Measurements from ENCODE around the gene RRN3. TPM values are rescaled to one million over a fixed set of nuclear protein-coding genes. Genes with fewer than 3 reads are reported as not detected.
"Not testable (repeated sequence)": the region's sequence is repeated elsewhere in the genome, so short reads cannot be mapped to it uniquely, and the experiment has no call there.

Gene RRN3
- total RNA-seq, 1 donor from 2014 or later: 46.6 TPM

GRCh38 chr16:15031586-15031985 lies 62.5 kb downstream of the RRN3 start:
- H3K9ac ChIP-seq (ENCODE audit: low read length): no peak overlapping the region
- H3K9me3 ChIP-seq (ENCODE audit: insufficient read depth, low read depth, low read length): no peaks in the 10 kb centered on the region
- no peak overlapping the region for H3K4me3 ChIP-seq (ENCODE audit: insufficient read depth, low read depth, low read length)
- H3K27me3 Mint-ChIP-seq (ENCODE audit: low read depth, unreplicated experiment): no peaks in the 10 kb centered on the region
- H3K36me3 ChIP-seq (ENCODE audit: insufficient read depth, low read length): peaks cover 40% of the 10 kb centered on the region
- H2AFZ ChIP-seq (ENCODE audit: low read depth, low read length): no peak overlapping the region
- peaks cover 3% of the 10 kb centered on the region for H3K4me1 Mint-ChIP-seq (ENCODE audit: low read depth, unreplicated experiment)
- H3K36me3 Mint-ChIP-seq (ENCODE audit: low read depth, unreplicated experiment): peaks cover 53% of the 10 kb centered on the region
- peaks cover 53% of the 10 kb centered on the region for H4K20me1 ChIP-seq (ENCODE audit: insufficient read depth, low read length)
- H3K27ac ChIP-seq (ENCODE audit: low read depth, low read length): no peak overlapping the region
- no peaks in the 10 kb centered on the region for H3K27me3 ChIP-seq (ENCODE audit: insufficient read depth, low read length)
- H3K79me2 ChIP-seq (ENCODE audit: insufficient read depth, low read length): peaks cover 17% of the 10 kb centered on the region
- FAIRE-seq (no peak), DNase-seq (ENCODE audit: low read depth) (no peak)
- TF ChIP-seq EZH2 (IDR thresholded peaks at IDR 0.05; ENCODE audit: insufficient read depth, low read length): no peak
- no peak for TF ChIP-seq CTCF (IDR thresholded peaks at IDR 0.05; ENCODE audit: insufficient read depth, low read depth, low read length)
- H3K9me3 Mint-ChIP-seq (ENCODE audit: unreplicated experiment): no peaks in the 10 kb centered on the region
- H3K4me3 Mint-ChIP-seq (ENCODE audit: unreplicated experiment): peak overlapping the region; percentile 17
- peaks cover 12% of the 10 kb centered on the region for H3K4me1 ChIP-seq (ENCODE audit: insufficient read depth, low read length)
- no peak overlapping the region for H3K27ac Mint-ChIP-seq (ENCODE audit: unreplicated experiment)
- no peak overlapping the region for H3K4me2 ChIP-seq (ENCODE audit: low read length)

GRCh38 chr16:15031179-15031578 lies 62.9 kb downstream of the RRN3 start:
- Histone ChIP-seq H3K9me3 (ENCODE audit: insufficient read depth, low read depth, low read length) (no peaks in the 10 kb centered on the region), H3K9ac (ENCODE audit: low read length) (no peak overlapping the region), H4K20me1 (ENCODE audit: insufficient read depth, low read length) (peaks cover 55% of the 10 kb centered on the region), H3K4me1 (ENCODE audit: insufficient read depth, low read length) (peaks cover 12% of the 10 kb centered on the region), H3K4me3 (ENCODE audit: insufficient read depth, low read depth, low read length) (no peak overlapping the region), H2AFZ (ENCODE audit: low read depth, low read length) (no peak overlapping the region), H3K36me3 (ENCODE audit: insufficient read depth, low read length) (peaks cover 39% of the 10 kb centered on the region), H3K27ac (ENCODE audit: low read depth, low read length) (no peak overlapping the region), H3K4me2 (ENCODE audit: low read length) (no peak overlapping the region), H3K27me3 (ENCODE audit: insufficient read depth, low read length) (no peaks in the 10 kb centered on the region), H3K79me2 (ENCODE audit: insufficient read depth, low read length) (peaks cover 17% of the 10 kb centered on the region)
- Mint-ChIP-seq H3K4me3 (ENCODE audit: unreplicated experiment) (peak overlapping the region; percentile 17), H3K36me3 (ENCODE audit: low read depth, unreplicated experiment) (peaks cover 49% of the 10 kb centered on the region), H3K4me1 (ENCODE audit: low read depth, unreplicated experiment) (peaks cover 3% of the 10 kb centered on the region), H3K27me3 (ENCODE audit: low read depth, unreplicated experiment) (no peaks in the 10 kb centered on the region), H3K9me3 (ENCODE audit: unreplicated experiment) (no peaks in the 10 kb centered on the region), H3K27ac (ENCODE audit: unreplicated experiment) (no peak overlapping the region)
- FAIRE-seq: no peak
- no peak for DNase-seq (ENCODE audit: low read depth)
- TF ChIP-seq EZH2 (IDR thresholded peaks at IDR 0.05; ENCODE audit: insufficient read depth, low read length) (no peak), CTCF (IDR thresholded peaks at IDR 0.05; ENCODE audit: insufficient read depth, low read depth, low read length) (no peak)

- peaks cover 36% of the 10 kb centered on the region for H3K36me3 ChIP-seq (ENCODE audit: insufficient read depth, low read length)
- H3K4me3 ChIP-seq (ENCODE audit: insufficient read depth, low read depth, low read length); H3K27me3 Mint-ChIP-seq (ENCODE audit: low read depth, unreplicated experiment); DNase-seq (ENCODE audit: low read depth); H3K9me3 Mint-ChIP-seq (ENCODE audit: unreplicated experiment); H2AFZ ChIP-seq (ENCODE audit: low read depth, low read length); FAIRE-seq; H3K27me3 ChIP-seq (ENCODE audit: insufficient read depth, low read length); H3K9ac ChIP-seq (ENCODE audit: low read length); H3K27ac ChIP-seq (ENCODE audit: low read depth, low read length); H3K4me3 Mint-ChIP-seq (ENCODE audit: unreplicated experiment); H3K9me3 ChIP-seq (ENCODE audit: insufficient read depth, low read depth, low read length); H3K4me2 ChIP-seq (ENCODE audit: low read length): not testable (repeated sequence)
- H3K79me2 ChIP-seq (ENCODE audit: insufficient read depth, low read length): peaks cover 19% of the 10 kb centered on the region
- Mint-ChIP-seq H3K27ac (ENCODE audit: unreplicated experiment) (peak overlapping the region; percentile 72), H3K4me1 (ENCODE audit: low read depth, unreplicated experiment) (peaks cover 13% of the 10 kb centered on the region), H3K36me3 (ENCODE audit: low read depth, unreplicated experiment) (peaks cover 49% of the 10 kb centered on the region)
- peaks cover 58% of the 10 kb centered on the region for H4K20me1 ChIP-seq (ENCODE audit: insufficient read depth, low read length)
- H3K4me1 ChIP-seq (ENCODE audit: insufficient read depth, low read length): peaks cover 20% of the 10 kb centered on the region
These were observed 64.3 kb downstream of the RRN3 start for GRCh38 chr16:15029749-15030148.

GRCh38 chr16:15028801-15029698 lies 65.0 kb downstream of the RRN3 start:
- FAIRE-seq (peak; percentile 29), DNase-seq (ENCODE audit: low read depth) (peak; percentile 25)
- H3K36me3 ChIP-seq (ENCODE audit: insufficient read depth, low read length): peaks cover 38% of the 10 kb centered on the region
- H3K4me2 ChIP-seq (ENCODE audit: low read length); H2AFZ ChIP-seq (ENCODE audit: low read depth, low read length); H3K4me3 ChIP-seq (ENCODE audit: insufficient read depth, low read depth, low read length); H3K9me3 ChIP-seq (ENCODE audit: insufficient read depth, low read depth, low read length); H3K9me3 Mint-ChIP-seq (ENCODE audit: unreplicated experiment); H3K4me3 Mint-ChIP-seq (ENCODE audit: unreplicated experiment); H3K27me3 Mint-ChIP-seq (ENCODE audit: low read depth, unreplicated experiment); H3K27me3 ChIP-seq (ENCODE audit: insufficient read depth, low read length); H3K27ac ChIP-seq (ENCODE audit: low read depth, low read length); H3K9ac ChIP-seq (ENCODE audit: low read length): not testable (repeated sequence)
- peak overlapping the region; percentile 36 for H3K27ac Mint-ChIP-seq (ENCODE audit: unreplicated experiment)
- H3K36me3 Mint-ChIP-seq (ENCODE audit: low read depth, unreplicated experiment): peaks cover 51% of the 10 kb centered on the region
- peaks cover 15% of the 10 kb centered on the region for H3K4me1 Mint-ChIP-seq (ENCODE audit: low read depth, unreplicated experiment)
- peaks cover 24% of the 10 kb centered on the region for H3K79me2 ChIP-seq (ENCODE audit: insufficient read depth, low read length)
- peaks cover 20% of the 10 kb centered on the region for H3K4me1 ChIP-seq (ENCODE audit: insufficient read depth, low read length)
- H4K20me1 ChIP-seq (ENCODE audit: insufficient read depth, low read length): peaks cover 59% of the 10 kb centered on the region
